GM21528 (cell line): Measurements from ENCODE around the gene GYG1.
"Not testable (repeated sequence)": the region's sequence is repeated elsewhere in the genome, so short reads cannot be mapped to it uniquely, and the experiment has no call there.

Experiments
- ATAC-seq: cut with Tn5 transposase; IDR thresholded peaks from one replicate; pipeline ENCODE4 v1.9.1; 2021; ENCODE audit warnings: mild to moderate bottlenecking, moderate library complexity; ENCODE audit not compliant: unreplicated experiment, low FRiP score

The GYG1 gene

DNA sequence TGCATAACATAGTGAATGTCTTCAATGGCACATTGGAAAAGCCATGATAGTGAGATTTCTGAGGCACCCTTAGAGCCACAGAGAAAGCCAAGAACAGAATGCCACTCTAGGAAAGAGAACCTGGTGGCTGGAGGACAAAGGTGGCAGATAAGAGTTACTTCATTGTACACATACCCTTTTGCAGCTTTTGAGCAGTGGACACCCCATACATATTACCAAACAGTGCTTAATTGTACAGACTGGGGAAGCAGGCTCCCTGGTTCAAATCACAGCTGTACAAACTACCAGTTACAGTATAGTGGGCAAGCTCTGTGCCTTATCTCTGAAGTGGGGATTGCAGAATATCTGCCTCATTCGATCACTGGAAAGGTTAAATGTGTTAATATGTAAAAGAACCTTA, 10.1 kb upstream of the GYG1 start:
- no peak for ATAC-seq

- ATAC-seq = not testable (repeated sequence)
Measured at GRCh38 chr3:148987551-148987950, 3.8 kb upstream of the GYG1 start.

DNA sequence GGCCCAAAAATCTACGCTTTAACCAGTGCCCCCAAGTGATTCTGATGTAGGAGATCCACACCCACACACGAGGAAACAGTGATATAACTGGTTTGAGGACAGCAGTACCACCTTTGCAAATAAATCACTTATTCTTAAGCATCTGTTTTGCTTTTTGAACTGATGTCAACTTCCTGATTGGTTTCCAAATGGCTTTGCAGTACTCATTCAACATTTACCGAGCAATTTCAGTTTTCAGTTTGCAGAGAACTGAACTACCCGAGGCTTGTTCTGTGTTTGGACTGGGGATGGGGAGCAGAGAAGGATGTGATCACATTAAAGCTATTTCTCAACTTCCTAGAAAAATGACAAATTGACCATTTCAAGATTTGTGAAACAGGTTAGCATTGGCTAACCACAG, 1.1 kb upstream of the GYG1 start:
- peak; percentile 30 for ATAC-seq

DNA sequence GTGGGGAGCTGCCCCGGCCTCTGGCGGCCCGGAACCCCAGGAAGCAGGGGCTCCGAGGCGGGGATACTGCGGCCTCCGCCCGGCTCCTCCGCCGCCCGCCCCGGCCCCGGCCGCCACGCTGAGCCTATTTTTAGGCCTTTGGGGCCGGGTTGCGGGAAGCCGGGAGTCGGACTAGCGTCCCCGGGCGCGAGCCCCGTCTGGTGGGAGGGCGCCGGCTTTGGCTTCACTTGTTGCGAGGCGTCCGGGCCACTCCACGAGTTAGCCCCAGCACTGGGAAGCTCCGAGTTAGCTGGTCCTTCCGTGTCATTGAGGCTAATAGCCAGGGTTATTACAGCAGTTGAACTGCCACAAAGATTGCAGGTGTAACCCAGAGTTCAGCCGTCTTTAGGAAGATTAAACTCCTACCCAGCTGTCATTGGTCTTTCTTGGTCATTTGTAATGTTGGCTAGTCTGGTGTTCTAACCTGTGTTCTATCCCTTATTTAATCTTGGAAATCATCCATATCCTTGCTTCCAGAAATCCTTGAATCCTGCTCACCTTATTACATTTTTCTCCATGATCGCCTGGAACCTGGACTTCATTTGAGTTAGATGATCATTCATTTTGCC, 791 bp downstream of the GYG1 start:
- peak; percentile 25 for ATAC-seq

DNA sequence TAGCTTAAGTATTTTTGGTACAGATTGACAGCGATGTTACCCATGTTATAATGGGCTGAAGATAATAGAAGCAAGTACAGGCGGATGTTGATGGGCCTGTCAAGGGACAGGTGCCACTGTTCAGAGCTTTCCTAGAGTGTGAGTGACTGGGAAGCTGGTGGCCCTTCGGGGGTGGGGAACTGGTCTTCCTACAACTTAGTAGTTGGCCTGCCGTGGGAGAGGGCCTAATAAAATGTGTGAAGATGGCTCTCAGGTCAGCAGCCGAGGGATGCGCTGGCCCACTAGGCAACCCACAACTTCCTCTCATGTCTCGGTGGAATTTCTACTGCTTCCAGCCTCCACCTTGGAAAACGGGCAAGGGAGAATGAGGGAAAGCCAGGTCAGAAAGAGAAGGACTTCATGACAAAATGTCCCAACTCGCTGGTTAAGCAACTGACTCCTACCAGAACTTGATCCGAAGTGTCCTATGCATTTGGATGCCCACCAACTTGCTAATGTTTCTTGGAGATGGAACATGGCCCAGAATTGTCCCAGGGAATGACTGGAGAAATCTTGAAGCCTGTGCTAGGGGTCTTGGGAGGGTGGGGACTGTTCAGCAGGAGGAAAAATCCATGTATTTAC, 1.4 kb downstream of the GYG1 start:
- no peak for ATAC-seq

DNA sequence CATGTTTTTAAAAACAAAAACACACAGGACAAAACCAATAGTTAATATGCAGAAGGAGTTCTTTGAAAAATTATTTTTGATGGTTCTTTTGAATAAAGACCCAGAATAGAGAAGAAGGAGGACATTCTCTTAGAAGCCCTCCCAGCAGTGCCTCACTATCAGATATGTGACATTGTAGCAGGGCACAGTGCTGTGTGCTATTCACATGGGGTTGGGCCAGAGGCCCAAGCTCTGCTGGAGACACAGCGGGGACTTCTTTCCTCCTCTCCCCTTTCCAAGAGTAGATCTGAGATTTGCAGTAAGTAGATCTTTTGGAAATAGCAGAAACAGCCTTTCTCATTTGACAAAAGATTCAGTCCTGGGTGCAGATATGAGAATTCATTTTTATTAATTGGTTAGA, 6.3 kb downstream of the GYG1 start:
- ATAC-seq = no peak

DNA sequence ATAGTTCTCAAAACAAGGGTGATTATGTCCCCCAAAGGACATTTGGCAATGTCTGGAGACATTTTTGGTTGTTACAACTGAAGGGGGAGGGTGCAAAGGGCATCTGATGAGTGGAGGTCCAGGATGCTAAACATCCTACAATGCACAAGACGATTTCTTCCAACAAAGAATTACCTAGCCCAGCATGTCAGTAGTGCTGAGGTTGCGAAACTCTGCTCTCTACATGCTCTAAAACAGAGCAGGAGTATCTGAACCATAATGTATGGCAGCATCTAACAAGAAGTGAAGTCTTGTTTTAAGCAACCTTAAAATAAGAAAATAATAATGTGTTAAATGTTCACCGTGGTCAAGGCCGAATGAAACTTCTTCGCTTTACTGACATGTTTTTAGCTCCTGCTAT, 7.0 kb downstream of the GYG1 start:
- ATAC-seq = no peak

DNA sequence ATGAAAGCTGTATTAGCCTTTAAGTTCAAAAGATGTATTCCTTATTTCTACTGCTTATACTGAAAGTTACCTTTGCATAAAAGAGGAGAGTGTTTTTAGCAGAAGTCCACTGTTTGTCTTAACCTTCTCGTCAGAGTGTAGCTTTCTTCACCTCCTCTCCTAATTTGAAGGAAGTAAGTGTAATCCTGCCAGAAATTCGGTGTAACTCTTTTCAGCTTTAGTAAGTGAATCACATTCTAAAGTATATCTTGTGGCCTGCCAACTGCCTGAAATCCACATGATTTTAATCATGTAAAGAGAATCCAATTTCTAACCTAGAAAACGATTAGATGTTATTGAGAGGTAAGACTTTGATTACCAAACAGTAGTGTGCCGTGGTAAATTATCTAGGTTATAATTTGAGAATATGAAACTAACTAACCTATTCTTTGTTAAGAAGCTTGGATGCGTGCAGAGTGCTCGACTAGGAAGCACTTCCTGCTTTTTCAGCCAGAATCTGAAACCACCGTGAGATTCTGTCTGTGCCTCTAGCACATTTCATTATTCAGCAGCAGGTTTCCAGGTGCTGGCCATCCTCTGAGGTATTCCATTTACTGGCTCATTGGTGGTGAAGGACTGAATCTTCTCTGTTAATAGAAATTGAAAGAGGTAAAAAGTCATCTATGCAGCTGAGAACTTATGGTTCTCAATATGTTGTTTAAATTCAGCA, 7.5 kb downstream of the GYG1 start:
- ATAC-seq = no peak

GRCh38 chr3:148999806-149000205, 8.5 kb downstream of the GYG1 start:
- ATAC-seq = no peak

DNA sequence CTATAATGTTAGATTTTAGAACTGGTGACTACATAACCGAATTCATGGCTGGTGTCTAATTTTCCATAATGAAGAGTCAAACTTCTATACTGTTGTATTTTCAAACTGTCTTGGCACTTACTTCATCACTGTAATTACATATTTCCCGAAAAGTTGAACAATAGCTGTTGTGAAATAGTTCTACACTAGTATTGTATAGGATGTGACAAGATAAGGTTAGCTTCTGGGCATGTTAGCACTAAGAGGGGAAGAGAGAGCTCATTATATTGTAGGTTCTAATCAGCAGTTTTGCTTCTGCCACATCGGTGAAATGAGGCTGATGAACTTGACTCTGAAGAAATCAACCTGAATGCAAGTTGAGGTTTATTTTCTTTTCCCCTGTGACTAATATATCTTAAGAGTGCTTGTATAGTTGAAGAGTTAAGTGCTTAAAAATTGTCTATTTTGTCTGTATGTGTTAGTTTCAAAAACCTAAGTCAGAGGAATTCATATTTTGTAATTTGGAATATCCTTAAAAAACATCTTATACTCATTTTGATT, 8.9 kb downstream of the GYG1 start:
- no peak for ATAC-seq

DNA sequence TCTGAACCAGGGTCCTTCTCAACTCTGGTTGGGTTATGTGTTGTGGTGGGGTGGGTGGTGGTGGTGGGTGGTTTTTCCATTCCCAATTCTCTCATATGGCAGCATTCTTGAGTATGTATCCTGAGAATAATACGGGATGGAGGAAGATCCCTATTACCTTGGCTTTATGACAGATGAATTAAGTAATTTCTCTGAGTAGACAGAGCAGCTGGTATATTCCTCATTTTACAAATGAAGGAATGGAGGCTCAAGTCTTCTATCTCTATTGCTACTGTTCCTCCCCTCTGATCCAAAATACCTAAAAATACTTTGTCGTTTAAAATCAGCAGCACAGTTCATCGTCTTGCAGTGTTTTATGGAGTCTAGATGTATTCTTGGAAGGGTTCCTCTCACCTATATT, 10.4 kb downstream of the GYG1 start:
- ATAC-seq = no peak

GRCh38 chr3:149003653-149004305, 12.4 kb downstream of the GYG1 start:
- ATAC-seq = peak; percentile 83

DNA sequence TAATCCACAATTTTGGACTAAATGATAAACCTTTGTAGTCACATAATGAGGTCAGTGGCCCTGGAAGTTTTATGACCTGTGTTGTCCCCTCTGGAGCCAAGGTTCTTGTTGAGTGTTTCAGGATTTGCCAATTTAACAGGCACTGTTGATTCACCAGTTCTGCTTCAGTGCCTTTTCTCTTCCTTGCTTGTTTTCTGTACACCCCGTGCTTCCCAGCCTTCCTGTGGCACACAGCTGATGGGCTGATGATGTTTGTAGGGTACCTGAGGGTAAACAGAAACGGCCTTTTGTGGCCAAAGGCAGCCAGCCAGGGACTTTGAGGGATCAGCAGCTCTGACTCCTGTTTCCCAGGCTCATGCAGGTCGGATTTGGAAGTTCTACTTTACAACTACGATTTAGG, 13.3 kb downstream of the GYG1 start:
- no peak for ATAC-seq

DNA sequence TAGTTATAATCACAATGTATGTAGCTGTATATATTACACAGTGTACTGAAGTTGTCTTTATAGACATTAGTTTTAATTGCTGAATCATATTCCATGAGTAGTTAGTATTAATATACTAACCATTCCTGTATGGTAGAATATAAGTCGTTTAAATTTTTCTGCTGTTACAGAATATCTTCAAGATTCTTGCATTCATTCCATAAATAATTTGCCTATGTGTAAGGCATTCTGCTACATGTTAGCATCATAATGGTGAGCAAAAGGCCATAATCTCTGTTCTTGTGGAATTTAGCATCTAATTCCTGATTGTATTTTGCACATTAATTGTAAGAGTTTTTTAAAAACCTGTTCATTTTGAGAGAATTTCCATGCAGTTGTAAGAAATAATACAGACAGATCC, 14.1 kb downstream of the GYG1 start:
- ATAC-seq = no peak

DNA sequence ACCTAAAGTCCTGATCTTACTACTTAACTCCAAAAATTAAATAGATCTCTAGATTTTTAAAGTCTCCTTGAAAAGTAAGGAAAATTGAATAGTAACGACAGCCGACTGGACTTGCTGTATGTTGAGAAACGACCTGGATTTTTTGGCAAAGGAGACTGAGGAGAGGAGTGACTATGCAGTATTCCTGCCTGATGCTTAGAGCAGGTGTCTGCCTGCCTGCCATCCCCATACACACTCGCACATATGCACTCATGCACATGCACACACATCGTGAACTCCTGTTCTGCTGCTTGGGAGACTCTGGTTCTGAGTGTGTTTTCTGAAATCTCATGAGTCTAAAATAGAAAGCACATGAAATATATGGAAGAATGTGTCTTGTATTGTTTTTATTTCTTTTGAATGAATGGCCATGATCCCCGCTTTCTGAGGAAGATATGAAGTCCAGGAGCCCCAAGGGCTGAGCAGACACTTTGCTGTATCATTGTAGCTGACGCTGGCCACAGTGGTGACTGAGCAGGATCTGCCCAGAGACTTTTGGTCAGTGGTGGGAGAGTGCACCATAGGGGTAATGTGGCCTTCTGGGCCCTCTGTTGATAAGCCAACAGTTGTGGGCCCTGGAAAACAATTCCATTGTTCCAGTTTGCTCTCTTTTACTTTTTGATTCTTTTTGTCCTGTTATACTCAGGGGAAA, 16.4 kb downstream of the GYG1 start:
- ATAC-seq = no peak

- ATAC-seq = no peak
Measured at GRCh38 chr3:149009732-149010131, 18.4 kb downstream of the GYG1 start.

- no peak for ATAC-seq
Measured at GRCh38 chr3:149010504-149010951, 19.2 kb downstream of the GYG1 start.

- ATAC-seq = no peak
Measured at GRCh38 chr3:149010966-149011365, 19.6 kb downstream of the GYG1 start.

DNA sequence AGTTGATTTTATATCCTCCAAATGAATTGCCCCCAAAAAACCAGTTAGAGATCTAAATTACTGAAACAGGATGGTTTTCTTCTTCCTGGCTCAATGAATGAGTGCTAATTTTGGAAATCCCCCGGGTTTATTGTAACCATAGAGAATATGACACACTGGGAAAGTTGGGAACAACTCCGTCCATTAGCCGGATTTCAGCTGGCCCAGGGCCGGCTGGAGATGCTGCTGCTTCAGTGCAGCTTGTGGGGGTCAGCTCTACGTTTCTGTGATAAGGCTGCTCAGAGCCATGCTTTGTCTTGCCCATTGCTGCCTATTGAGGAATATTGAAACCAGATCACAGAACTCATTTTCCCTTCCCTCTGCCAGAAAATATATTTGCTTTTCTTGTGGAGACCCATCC, 20.3 kb downstream of the GYG1 start:
- no peak for ATAC-seq

DNA sequence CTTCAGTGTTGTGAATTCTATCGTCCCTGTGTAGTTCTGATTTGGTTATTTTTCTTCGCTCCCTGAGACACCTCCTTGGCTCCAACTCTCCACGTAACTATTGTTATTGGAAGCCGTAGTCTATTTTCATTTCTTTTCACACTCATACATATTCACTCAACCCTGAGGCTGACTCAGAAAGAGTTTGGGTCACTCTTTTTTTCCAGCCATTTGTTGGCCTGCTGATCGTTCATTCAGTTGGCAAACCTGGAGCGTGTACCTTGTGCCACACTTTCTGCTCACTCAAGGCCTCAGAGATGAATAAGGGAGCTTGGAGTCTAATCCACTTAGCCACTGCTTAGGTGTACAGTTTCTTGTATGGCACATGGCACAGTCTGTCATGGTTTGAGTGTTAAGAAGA, 22.4 kb downstream of the GYG1 start:
- no peak for ATAC-seq

DNA sequence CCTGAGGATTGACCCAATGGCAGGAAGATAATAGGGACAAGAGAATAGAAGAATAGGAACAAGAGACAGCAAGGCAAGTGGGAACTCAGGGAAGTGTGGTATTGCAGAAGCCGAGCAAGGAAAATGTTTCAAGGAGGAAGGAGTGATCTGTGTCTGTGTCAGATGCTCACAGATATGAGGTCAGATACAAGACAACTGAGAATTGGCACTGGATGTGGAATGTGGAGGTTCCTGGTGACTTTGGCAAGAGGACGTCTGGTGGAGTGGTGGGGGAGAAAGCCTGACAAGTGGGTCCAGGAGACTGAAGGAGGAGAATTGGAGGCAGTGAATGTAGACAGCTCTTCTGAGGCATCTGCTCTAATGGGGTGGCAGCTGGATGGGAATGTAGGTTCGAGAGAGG, 24.1 kb downstream of the GYG1 start:
- ATAC-seq = no peak
